ENCODE data around the gene VIPAS39.
A peak's percentile ranks its signal among the peaks of the same experiment; 100 is the strongest.

VIPAS39 gene

DNA sequence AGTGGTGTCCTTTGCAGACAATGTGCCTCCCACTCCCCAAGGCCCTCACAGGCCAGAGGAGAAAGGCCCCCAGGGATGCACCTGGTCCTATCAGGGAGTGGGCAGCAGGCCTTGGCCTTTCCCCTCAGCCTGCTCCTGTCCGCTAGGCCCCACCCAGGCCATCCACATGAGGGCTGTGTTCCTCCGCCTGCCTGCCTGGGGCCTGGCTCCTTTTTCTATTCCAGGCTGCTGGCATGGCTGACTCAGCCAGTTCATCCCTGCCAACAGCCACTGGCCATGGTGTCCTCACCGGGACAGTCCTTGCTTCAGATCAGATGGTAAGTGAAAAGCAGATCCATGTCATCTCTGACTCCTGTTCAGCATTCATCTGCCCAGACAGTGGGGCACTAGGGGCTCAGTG is 27.9 kb upstream of the VIPAS39 start:
- TF ChIP-seq ZFP30 (CRISPR knock-in tag; IDR thresholded peaks at IDR 0.05) (no peak), ARNTL (CRISPR knock-in tag; IDR thresholded peaks at IDR 0.05; ENCODE audit: borderline replicate concordance, low read depth) (no peak), GLIS3 (CRISPR knock-in tag; IDR thresholded peaks at IDR 0.05) (no peak), ESRRG (CRISPR knock-in tag; IDR thresholded peaks at IDR 0.05) (no peak), OSR1 (CRISPR knock-in tag; IDR thresholded peaks at IDR 0.05) (no peak), SNAI2 (CRISPR knock-in tag; IDR thresholded peaks at IDR 0.05) (no peak), BACH2 (CRISPR knock-in tag; IDR thresholded peaks at IDR 0.05; ENCODE audit: borderline replicate concordance) (no peak), TCF4 (CRISPR knock-in tag; IDR thresholded peaks at IDR 0.05; ENCODE audit: borderline replicate concordance) (no peak), ZNF70 (CRISPR knock-in tag; IDR thresholded peaks at IDR 0.05) (no peak), TSHZ2 (CRISPR knock-in tag; IDR thresholded peaks at IDR 0.05) (no peak)
- TF ChIP-seq, protein P1, sequence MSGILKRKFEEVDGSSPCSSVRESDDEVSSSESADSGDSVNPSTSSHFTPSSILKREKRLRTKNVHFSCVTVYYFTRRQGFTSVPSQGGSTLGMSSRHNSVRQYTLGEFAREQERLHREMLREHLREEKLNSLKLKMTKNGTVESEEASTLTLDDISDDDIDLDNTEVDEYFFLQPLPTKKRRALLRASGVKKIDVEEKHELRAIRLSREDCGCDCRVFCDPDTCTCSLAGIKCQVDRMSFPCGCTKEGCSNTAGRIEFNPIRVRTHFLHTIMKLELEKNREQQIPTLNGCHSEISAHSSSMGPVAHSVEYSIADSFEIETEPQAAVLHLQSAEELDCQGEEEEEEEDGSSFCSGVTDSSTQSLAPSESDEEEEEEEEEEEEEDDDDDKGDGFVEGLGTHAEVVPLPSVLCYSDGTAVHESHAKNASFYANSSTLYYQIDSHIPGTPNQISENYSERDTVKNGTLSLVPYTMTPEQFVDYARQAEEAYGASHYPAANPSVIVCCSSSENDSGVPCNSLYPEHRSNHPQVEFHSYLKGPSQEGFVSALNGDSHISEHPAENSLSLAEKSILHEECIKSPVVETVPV (CRISPR knock-in tag; IDR thresholded peaks at IDR 0.05) = no peak
- TF ChIP-seq, protein P2, sequence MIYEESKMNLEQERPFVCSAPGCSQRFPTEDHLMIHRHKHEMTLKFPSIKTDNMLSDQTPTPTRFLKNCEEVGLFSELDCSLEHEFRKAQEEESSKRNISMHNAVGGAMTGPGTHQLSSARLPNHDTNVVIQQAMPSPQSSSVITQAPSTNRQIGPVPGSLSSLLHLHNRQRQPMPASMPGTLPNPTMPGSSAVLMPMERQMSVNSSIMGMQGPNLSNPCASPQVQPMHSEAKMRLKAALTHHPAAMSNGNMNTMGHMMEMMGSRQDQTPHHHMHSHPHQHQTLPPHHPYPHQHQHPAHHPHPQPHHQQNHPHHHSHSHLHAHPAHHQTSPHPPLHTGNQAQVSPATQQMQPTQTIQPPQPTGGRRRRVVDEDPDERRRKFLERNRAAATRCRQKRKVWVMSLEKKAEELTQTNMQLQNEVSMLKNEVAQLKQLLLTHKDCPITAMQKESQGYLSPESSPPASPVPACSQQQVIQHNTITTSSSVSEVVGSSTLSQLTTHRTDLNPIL (CRISPR knock-in tag; IDR thresholded peaks at IDR 0.05; ENCODE audit: low read depth) = no peak
- TF ChIP-seq, protein P3, sequence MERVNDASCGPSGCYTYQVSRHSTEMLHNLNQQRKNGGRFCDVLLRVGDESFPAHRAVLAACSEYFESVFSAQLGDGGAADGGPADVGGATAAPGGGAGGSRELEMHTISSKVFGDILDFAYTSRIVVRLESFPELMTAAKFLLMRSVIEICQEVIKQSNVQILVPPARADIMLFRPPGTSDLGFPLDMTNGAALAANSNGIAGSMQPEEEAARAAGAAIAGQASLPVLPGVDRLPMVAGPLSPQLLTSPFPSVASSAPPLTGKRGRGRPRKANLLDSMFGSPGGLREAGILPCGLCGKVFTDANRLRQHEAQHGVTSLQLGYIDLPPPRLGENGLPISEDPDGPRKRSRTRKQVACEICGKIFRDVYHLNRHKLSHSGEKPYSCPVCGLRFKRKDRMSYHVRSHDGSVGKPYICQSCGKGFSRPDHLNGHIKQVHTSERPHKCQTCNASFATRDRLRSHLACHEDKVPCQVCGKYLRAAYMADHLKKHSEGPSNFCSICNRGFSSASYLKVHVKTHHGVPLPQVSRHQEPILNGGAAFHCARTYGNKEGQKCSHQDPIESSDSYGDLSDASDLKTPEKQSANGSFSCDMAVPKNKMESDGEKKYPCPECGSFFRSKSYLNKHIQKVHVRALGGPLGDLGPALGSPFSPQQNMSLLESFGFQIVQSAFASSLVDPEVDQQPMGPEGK (CRISPR knock-in tag; IDR thresholded peaks at IDR 0.05; ENCODE audit: borderline replicate concordance) = no peak
- TF ChIP-seq, protein P4, sequence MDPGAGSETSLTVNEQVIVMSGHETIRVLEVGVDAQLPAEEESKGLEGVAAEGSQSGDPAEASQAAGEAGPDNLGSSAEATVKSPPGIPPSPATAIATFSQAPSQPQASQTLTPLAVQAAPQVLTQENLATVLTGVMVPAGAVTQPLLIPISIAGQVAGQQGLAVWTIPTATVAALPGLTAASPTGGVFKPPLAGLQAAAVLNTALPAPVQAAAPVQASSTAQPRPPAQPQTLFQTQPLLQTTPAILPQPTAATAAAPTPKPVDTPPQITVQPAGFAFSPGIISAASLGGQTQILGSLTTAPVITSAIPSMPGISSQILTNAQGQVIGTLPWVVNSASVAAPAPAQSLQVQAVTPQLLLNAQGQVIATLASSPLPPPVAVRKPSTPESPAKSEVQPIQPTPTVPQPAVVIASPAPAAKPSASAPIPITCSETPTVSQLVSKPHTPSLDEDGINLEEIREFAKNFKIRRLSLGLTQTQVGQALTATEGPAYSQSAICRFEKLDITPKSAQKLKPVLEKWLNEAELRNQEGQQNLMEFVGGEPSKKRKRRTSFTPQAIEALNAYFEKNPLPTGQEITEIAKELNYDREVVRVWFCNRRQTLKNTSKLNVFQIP (CRISPR knock-in tag; IDR thresholded peaks at IDR 0.05; ENCODE audit: borderline replicate concordance, low read depth) = no peak
- ATAC-seq = peak; percentile 43

GRCh38 chr14:77482422-77482821 is 25.0 kb upstream of the VIPAS39 start:
- ATAC-seq = no peak
- TF ChIP-seq, protein P3 (CRISPR knock-in tag; IDR thresholded peaks at IDR 0.05; ENCODE audit: borderline replicate concordance) = no peak
- TF ChIP-seq TOX (CRISPR knock-in tag; IDR thresholded peaks at IDR 0.05; ENCODE audit: borderline replicate concordance) (no peak), OSR1 (CRISPR knock-in tag; IDR thresholded peaks at IDR 0.05) (no peak), TSHZ2 (CRISPR knock-in tag; IDR thresholded peaks at IDR 0.05) (no peak), SNAI2 (CRISPR knock-in tag; IDR thresholded peaks at IDR 0.05) (no peak), ZFP30 (CRISPR knock-in tag; IDR thresholded peaks at IDR 0.05) (no peak), ARNTL (CRISPR knock-in tag; IDR thresholded peaks at IDR 0.05; ENCODE audit: borderline replicate concordance, low read depth) (no peak), PPARA (CRISPR knock-in tag; IDR thresholded peaks at IDR 0.05; ENCODE audit: borderline replicate concordance) (no peak), GLIS3 (CRISPR knock-in tag; IDR thresholded peaks at IDR 0.05) (no peak), ESRRG (CRISPR knock-in tag; IDR thresholded peaks at IDR 0.05) (no peak), ZFP3 (CRISPR knock-in tag; IDR thresholded peaks at IDR 0.05) (no peak), ZNF8 (CRISPR knock-in tag; IDR thresholded peaks at IDR 0.05) (no peak)
- TF ChIP-seq, protein P2 (CRISPR knock-in tag; IDR thresholded peaks at IDR 0.05; ENCODE audit: low read depth) = no peak

Data from SK-N-SH treated with all-trans-retinoic acid at 6 μM for 48 hours (cell line).